GM19324 (cell line): Measurements from ENCODE around the gene HCAR1.
"Not testable (repeated sequence)": the region's sequence is repeated elsewhere in the genome, so short reads cannot be mapped to it uniquely, and the experiment has no call there.

ENCODE experiments used
- ATAC-seq: cut with Tn5 transposase; IDR thresholded peaks from one replicate; pipeline ENCODE4 v1.9.1; 2021; ENCODE audit warnings: mild to moderate bottlenecking, moderate library complexity; ENCODE audit not compliant: unreplicated experiment, low FRiP score

Gene HCAR1

GRCh38 chr12:122730215-122731014 lies at the start of gene HCAR1:
Gene HCAR1 (minus strand): TSS chr12:122730844. CDS start chr12:122730339, 505 bp downstream.
- no peak for ATAC-seq

GRCh38 chr12:122757568-122757967 lies 26.9 kb upstream of the HCAR1 start:
- no peak for ATAC-seq

- no peak for ATAC-seq
These were observed 24.1 kb upstream of the HCAR1 start for GRCh38 chr12:122754790-122755189.

GRCh38 chr12:122753319-122753650 lies 22.6 kb upstream of the HCAR1 start:
- no peak for ATAC-seq

GRCh38 chr12:122752464-122753318 lies 22.0 kb upstream of the HCAR1 start, which contains the start of gene DENR:
Gene DENR (plus strand): TSS chr12:122752824. CDS start chr12:122753702, 878 bp downstream.
- ATAC-seq = peak; percentile 94

- not testable (repeated sequence) for ATAC-seq
These were observed 20.3 kb upstream of the HCAR1 start for GRCh38 chr12:122750781-122751515.

- ATAC-seq = no peak
These were observed 19.1 kb upstream of the HCAR1 start for GRCh38 chr12:122749569-122750332.

- no peak for ATAC-seq
These were observed 16.8 kb upstream of the HCAR1 start for GRCh38 chr12:122747224-122748135.

- no peak for ATAC-seq
These were observed 13.4 kb upstream of the HCAR1 start for GRCh38 chr12:122743895-122744525.

- ATAC-seq = no peak
These were observed 9.7 kb upstream of the HCAR1 start for GRCh38 chr12:122740351-122740750.

- no peak for ATAC-seq
These were observed 7.9 kb upstream of the HCAR1 start for GRCh38 chr12:122738571-122738970.

- no peak for ATAC-seq
These were observed 2.0 kb upstream of the HCAR1 start for GRCh38 chr12:122732611-122733010.

- ATAC-seq = no peak
These were observed 1.5 kb upstream of the HCAR1 start for GRCh38 chr12:122732170-122732569.

GRCh38 chr12:122729583-122730214 lies 945 bp downstream of the HCAR1 start:
- ATAC-seq = no peak

- ATAC-seq = no peak
These were observed 4.5 kb downstream of the HCAR1 start for GRCh38 chr12:122726080-122726558.

GRCh38 chr12:122725452-122726079 lies 5.1 kb downstream of the HCAR1 start:
- no peak for ATAC-seq

GRCh38 chr12:122724641-122725243 lies 5.9 kb downstream of the HCAR1 start:
- ATAC-seq = no peak
